Endothelial cell of umbilical vein (primary cell): ENCODE measurements around the gene CARNS1. TPM values are rescaled to one million over a fixed set of nuclear protein-coding genes. Genes with fewer than 3 reads are reported as not detected.

Source experiments
- BruUV-seq: library from RNA; stranded (reverse); fragments of 400-500 nt; replicated peaks from 2 replicates; lab custom pipeline; 2021; lab: Mats Ljungman, UMichigan
- CTCF ChIA-PET: fragments of 300-600, 350-600 bp; sonication (Branson Sonifier 250); formaldehyde crosslinking; loops from one replicate; lab custom pipeline; 2021; ENCODE audit warnings: antibody characterized with exemption, inconsistent platforms; lab: Charles Lee
- POLR2A ChIA-PET: fragments of 300-600, 350-600 bp; sonication (Branson Sonifier 250); formaldehyde crosslinking; loops from one replicate; lab custom pipeline; 2021; ENCODE audit warnings: antibody characterized with exemption, inconsistent platforms; lab: Charles Lee
- DNase-seq: peaks from one replicate; pipeline ENCODE4 v3.0.0-alpha.2; 2011; ENCODE audit warnings: low read depth, low spot score
- FAIRE-seq: peaks from 2 replicates; lab custom pipeline; 2011; peaks lifted over from hg19 to GRCh38; lab: Jason Lieb, UNC
- H2AFZ ChIP-seq: 2 replicates; pipeline ENCODE4 v1.6.0; 2012; ENCODE audit warnings: low read depth, low read length, control low read depth, inconsistent platforms
- H3K27ac ChIP-seq: 2 replicates; pipeline ENCODE4 v1.5.1; 2011; ENCODE audit warnings: low read depth, mild to moderate bottlenecking, control low read depth, low read length, moderate library complexity; ENCODE audit not compliant: insufficient read depth
- H3K27me3 ChIP-seq, 2 experiments: 2 replicates each; pipeline versions ENCODE4 v1.6.0 to v1.6.1; 2011; ENCODE audit warnings: low read length in 2 of 2, mixed read lengths in 1 of 2; ENCODE audit not compliant: control insufficient read depth in 2 of 2, insufficient read depth in 2 of 2
- H3K36me3 ChIP-seq, 2 experiments: 2 replicates in 1 of 2; 3 replicates in 1 of 2; pipeline ENCODE4 v1.5.1; 2011; ENCODE audit warnings: low read length in 2 of 2, mild to moderate bottlenecking in 1 of 2, moderate library complexity in 1 of 2; ENCODE audit not compliant: control insufficient read depth in 2 of 2, insufficient read depth in 2 of 2; ENCODE audit errors: extremely low read depth in 1 of 2
- H3K4me1 ChIP-seq: 3 replicates; pipeline ENCODE4 v1.5.1; 2011; ENCODE audit warnings: mild to moderate bottlenecking, low read length; ENCODE audit not compliant: control insufficient read depth, insufficient read depth; ENCODE audit errors: extremely low read depth
- H3K4me2 ChIP-seq: 2 replicates; pipeline ENCODE4 v1.6.1; 2011; ENCODE audit warnings: low read length, control low read depth, mixed read lengths; ENCODE audit not compliant: insufficient read depth
- H3K4me3 ChIP-seq, 3 experiments: fragments of 200-600 bp in 1 of 3; sonication (generic), shearing (Covaris generic) in 1 of 3; replicated peaks in 1 of 3; 2 replicates each; pipeline ENCODE4 v1.5.1; 2011 to 2016; ENCODE audit warnings: control low read depth in 3 of 3, low read length in 3 of 3, mild to moderate bottlenecking in 2 of 3, inconsistent platforms in 1 of 3, low read depth in 1 of 3, moderate library complexity in 1 of 3; ENCODE audit not compliant: insufficient read depth in 1 of 3
- H3K79me2 ChIP-seq: 2 replicates; pipeline ENCODE4 v1.6.0; 2012; ENCODE audit warnings: low read length, inconsistent platforms; ENCODE audit not compliant: control insufficient read depth, insufficient read depth
- H3K9ac ChIP-seq: replicated peaks from 2 replicates; pipeline ENCODE3; 2011; ENCODE audit warnings: low read length, control low read depth; ENCODE audit not compliant: insufficient read depth; ENCODE audit errors: extremely low read depth
- H3K9me1 ChIP-seq: replicated peaks from 3 replicates; pipeline ENCODE4 v1.6.0; 2011; ENCODE audit warnings: mild to moderate bottlenecking, low read length; ENCODE audit not compliant: control insufficient read depth, insufficient read depth; ENCODE audit errors: extremely low read depth
- H3K9me3 ChIP-seq: replicated peaks from 2 replicates; pipeline ENCODE4 v1.5.1; 2012; ENCODE audit warnings: low read length, inconsistent platforms; ENCODE audit not compliant: control insufficient read depth, insufficient read depth
- H4K20me1 ChIP-seq: replicated peaks from 2 replicates; pipeline ENCODE3; 2011; ENCODE audit warnings: mild to moderate bottlenecking, low read length; ENCODE audit not compliant: control insufficient read depth, insufficient read depth; ENCODE audit errors: extremely low read depth
- CTCF ChIP-seq, 2 donors: IDR thresholded peaks; 1 replicate in 1 of 2; 2 replicates in 1 of 2; pipeline ENCODE4 v1.5.1; 2011; ENCODE audit warnings: low read length in 2 of 2, mild to moderate bottlenecking in 2 of 2, moderate library complexity in 2 of 2, control low read depth in 1 of 2, inconsistent platforms in 1 of 2, low read depth in 1 of 2; ENCODE audit not compliant: insufficient read depth in 1 of 2; ENCODE audit errors: extremely low read depth in 1 of 2
- FOS ChIP-seq: IDR thresholded peaks from 2 replicates; pipeline ENCODE4 v1.6.1; 2011; ENCODE audit warnings: mild to moderate bottlenecking, low read length, moderate library complexity, borderline replicate concordance; ENCODE audit not compliant: insufficient read depth
- JUN ChIP-seq: IDR thresholded peaks from 2 replicates; pipeline ENCODE4 v1.6.1; 2011; ENCODE audit warnings: borderline replicate concordance, low read depth; ENCODE audit not compliant: insufficient read length, insufficient read depth
- dilution Hi-C: fragments of 300-500 bp; cut with MboI; formaldehyde crosslinking; loops from one replicate; pipeline ENCODE4 v1.15.0; 2019; ENCODE audit warnings: low sequenced_read_pairs; ENCODE audit not compliant: extremely low pct_ligation_motif_present
- intact Hi-C: fragments of 100-400 bp; cut with micrococcal nuclease; formaldehyde crosslinking; loops from one replicate; pipeline ENCODE4 v1.10.0; 2022
- polyA plus RNA-seq, 4 experiments: library from polyadenylated mRNA; depleted of rRNA in 3 of 4; stranded (reverse) in 3 of 4; unstranded in 1 of 4; fragments of >200 nt; gene quantifications; 2 replicates each; pipeline versions ENCODE4 v1.2.1 to v1.2.3, GENCODE V29; 2011 to 2012; ENCODE audit warnings: missing spikeins in 1 of 4
- total RNA-seq: library from RNA; stranded (reverse); gene quantifications from 2 replicates; pipeline ENCODE4 v1.2.3, GENCODE V29; 2021

Gene CARNS1
- total and polyA plus RNA-seq, 2 donors (not counting 3 experiments of a cell fraction or from before 2014, with no cell fraction given): 0.14 to 0.35 TPM

GRCh38 chr11:67371189-67371910 lies 44.1 kb upstream of the CARNS1 start:
- POLR2A ChIA-PET: interaction anchor here (1.8 kb wide), 1 partner anchor 14 kb away, joined by 13 read pairs; no protein-coding TSS in a partner anchor
- no peak overlapping the region for H3K9ac ChIP-seq

More at GRCh38 chr11:67371189-67371910, 44.1 kb upstream of the CARNS1 start:
- intact Hi-C loops: no loop called here
- CTCF ChIA-PET: interaction anchor here (0.7 to 19.7 kb wide), 7 partner anchors 10 to 107 kb away, joined by 4 to 1051 read pairs (median 6); partner anchors contain the start of genes POLD4 and PPP1CA
- FAIRE-seq: peak; percentile 12
- no peaks in the 10 kb centered on the region for H4K20me1 ChIP-seq
- TSS peak; percentile 32 for BruUV-seq
- no peaks in the 10 kb centered on the region for H3K36me3 ChIP-seq
- H3K4me1 ChIP-seq: peaks cover 38% of the 10 kb centered on the region
- no peaks in the 10 kb centered on the region for H3K9me3 ChIP-seq
- H3K27me3 ChIP-seq: peaks cover 0 to 3% of the 10 kb centered on the region in 2 experiments
- no peak overlapping the region for H3K4me3 ChIP-seq
- H3K4me2 ChIP-seq: no peak overlapping the region
- H2AFZ ChIP-seq: no peak overlapping the region
- no peak overlapping the region for H3K27ac ChIP-seq
- H3K9me1 ChIP-seq: no peaks in the 10 kb centered on the region
- H3K79me2 ChIP-seq: peaks cover 14% of the 10 kb centered on the region
- TF ChIP-seq FOS (no peak), CTCF (IDR thresholded peaks at IDR 0.05; ENCODE audit: extremely low read depth in 1 of 2, insufficient read depth in 1 of 2, low read depth in 1 of 2, low read length in 2 of 2) (peak; percentile 32 to 61), JUN (no peak)
- dilution Hi-C loops: no loop called here
- no peak for DNase-seq
